H1 (cell line): ENCODE results near the gene GPR139.

Source experiments
- BCL11A ChIP-seq, 2 experiments: IDR thresholded peaks; one replicate each; pipeline ENCODE4 v1.6.1; 2011; ENCODE audit warnings: low read depth in 2 of 2, low read length in 2 of 2, mild to moderate bottlenecking in 2 of 2
- CREB1 ChIP-seq: IDR thresholded peaks from 2 replicates; pipeline ENCODE4 v1.6.1; 2012; ENCODE audit warnings: inconsistent platforms
- POLR2A ChIP-seq, 2 experiments: IDR thresholded peaks; 1 replicate in 1 of 2; 2 replicates in 1 of 2; pipeline ENCODE4 v1.6.1; 2011; ENCODE audit warnings: low read depth in 2 of 2, low read length in 2 of 2, mild to moderate bottlenecking in 2 of 2; ENCODE audit errors: control extremely low read depth in 1 of 2
- POLR2AphosphoS5 ChIP-seq: IDR thresholded peaks from 2 replicates; pipeline ENCODE4 v1.6.1; 2011; ENCODE audit warnings: low read depth, low read length
- SIX5 ChIP-seq: IDR thresholded peaks from 2 replicates; pipeline ENCODE4 v1.6.1; 2011; ENCODE audit warnings: mild to moderate bottlenecking, low read depth, low read length
- TAF7 ChIP-seq: optimal IDR thresholded peaks from 2 replicates; pipeline ENCODE3; 2011; ENCODE audit warnings: low read depth, mild to moderate bottlenecking, inconsistent platforms, low read length, moderate library complexity, borderline replicate concordance
- TF ChIP-seq, protein P1 (sequence below), 3 experiments: IDR thresholded peaks; 1 replicate in 2 of 3; 2 replicates in 1 of 3; pipeline versions ENCODE4 v1.5.1 to v1.6.1; 2011; ENCODE audit warnings: low read length in 3 of 3, mild to moderate bottlenecking in 3 of 3, inconsistent platforms in 2 of 3, low read depth in 1 of 3, moderate library complexity in 1 of 3; ENCODE audit not compliant: insufficient read depth in 1 of 3; ENCODE audit errors: control extremely low read depth in 1 of 3
- TF ChIP-seq, protein P2 (sequence below): IDR thresholded peaks from 2 replicates; pipeline ENCODE4 v1.6.1; 2012; ENCODE audit warnings: inconsistent platforms
- TF ChIP-seq, protein P3 (sequence below): IDR thresholded peaks from 2 replicates; pipeline ENCODE4 v1.6.1; 2011; ENCODE audit warnings: low read depth, mild to moderate bottlenecking, low read length; ENCODE audit not compliant: insufficient read depth

DNA sequence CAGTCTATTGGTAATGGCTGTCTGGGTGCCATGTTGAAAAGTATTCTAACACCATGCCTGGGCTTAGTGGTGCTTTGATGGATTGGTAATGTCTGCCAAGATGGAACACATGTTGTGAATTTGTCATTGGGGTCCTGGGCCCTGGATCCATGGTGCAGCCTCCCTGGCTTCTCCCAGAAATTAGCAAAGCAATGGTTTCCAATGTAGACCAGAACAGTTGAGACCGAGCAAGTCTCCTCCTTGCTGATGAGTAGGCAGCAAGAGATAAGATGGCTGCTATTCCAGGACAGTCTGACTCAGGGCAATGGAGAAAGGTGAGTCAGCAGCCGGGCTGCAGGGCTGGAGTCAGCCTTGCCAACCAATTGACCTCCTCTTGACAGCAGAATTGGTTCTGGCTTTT, 30.8 kb downstream of the GPR139 start:
- TF ChIP-seq POLR2AphosphoS5 (no peak), SIX5 (no peak), POLR2A (IDR thresholded peaks at IDR 0.05; ENCODE audit: control extremely low read depth in 1 of 2, low read depth in 2 of 2, low read length in 2 of 2) (no peak), CREB1 (no peak), BCL11A (IDR thresholded peaks at IDR 0.05; ENCODE audit: low read depth in 2 of 2, low read length in 2 of 2) (no peak), TAF7 (no peak)
- TF ChIP-seq, protein P1, sequence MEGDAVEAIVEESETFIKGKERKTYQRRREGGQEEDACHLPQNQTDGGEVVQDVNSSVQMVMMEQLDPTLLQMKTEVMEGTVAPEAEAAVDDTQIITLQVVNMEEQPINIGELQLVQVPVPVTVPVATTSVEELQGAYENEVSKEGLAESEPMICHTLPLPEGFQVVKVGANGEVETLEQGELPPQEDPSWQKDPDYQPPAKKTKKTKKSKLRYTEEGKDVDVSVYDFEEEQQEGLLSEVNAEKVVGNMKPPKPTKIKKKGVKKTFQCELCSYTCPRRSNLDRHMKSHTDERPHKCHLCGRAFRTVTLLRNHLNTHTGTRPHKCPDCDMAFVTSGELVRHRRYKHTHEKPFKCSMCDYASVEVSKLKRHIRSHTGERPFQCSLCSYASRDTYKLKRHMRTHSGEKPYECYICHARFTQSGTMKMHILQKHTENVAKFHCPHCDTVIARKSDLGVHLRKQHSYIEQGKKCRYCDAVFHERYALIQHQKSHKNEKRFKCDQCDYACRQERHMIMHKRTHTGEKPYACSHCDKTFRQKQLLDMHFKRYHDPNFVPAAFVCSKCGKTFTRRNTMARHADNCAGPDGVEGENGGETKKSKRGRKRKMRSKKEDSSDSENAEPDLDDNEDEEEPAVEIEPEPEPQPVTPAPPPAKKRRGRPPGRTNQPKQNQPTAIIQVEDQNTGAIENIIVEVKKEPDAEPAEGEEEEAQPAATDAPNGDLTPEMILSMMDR (IDR thresholded peaks at IDR 0.05; ENCODE audit: control extremely low read depth in 1 of 3, insufficient read depth in 1 of 3, low read depth in 1 of 3, low read length in 3 of 3), result no peak
- TF ChIP-seq, protein P2, sequence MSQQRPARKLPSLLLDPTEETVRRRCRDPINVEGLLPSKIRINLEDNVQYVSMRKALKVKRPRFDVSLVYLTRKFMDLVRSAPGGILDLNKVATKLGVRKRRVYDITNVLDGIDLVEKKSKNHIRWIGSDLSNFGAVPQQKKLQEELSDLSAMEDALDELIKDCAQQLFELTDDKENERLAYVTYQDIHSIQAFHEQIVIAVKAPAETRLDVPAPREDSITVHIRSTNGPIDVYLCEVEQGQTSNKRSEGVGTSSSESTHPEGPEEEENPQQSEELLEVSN, result no peak
- TF ChIP-seq, protein P3, sequence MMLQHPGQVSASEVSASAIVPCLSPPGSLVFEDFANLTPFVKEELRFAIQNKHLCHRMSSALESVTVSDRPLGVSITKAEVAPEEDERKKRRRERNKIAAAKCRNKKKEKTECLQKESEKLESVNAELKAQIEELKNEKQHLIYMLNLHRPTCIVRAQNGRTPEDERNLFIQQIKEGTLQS, result no peak
